ENCODE results near the gene PITPNB. TPM values are rescaled to one million over a fixed set of nuclear protein-coding genes. Genes with fewer than 3 reads are reported as not detected.

PITPNB gene
- polyA plus RNA-seq, 3 donors = 60.3 to 72.2 (median 63.5) TPM

- no peak for DNase-seq (ENCODE audit: extremely low read depth in 1 of 11, low read depth in 9 of 11, low spot score in 4 of 11)
Measured at GRCh38 chr22:27933186-27933983, 14.3 kb upstream of the PITPNB start.

DNA sequence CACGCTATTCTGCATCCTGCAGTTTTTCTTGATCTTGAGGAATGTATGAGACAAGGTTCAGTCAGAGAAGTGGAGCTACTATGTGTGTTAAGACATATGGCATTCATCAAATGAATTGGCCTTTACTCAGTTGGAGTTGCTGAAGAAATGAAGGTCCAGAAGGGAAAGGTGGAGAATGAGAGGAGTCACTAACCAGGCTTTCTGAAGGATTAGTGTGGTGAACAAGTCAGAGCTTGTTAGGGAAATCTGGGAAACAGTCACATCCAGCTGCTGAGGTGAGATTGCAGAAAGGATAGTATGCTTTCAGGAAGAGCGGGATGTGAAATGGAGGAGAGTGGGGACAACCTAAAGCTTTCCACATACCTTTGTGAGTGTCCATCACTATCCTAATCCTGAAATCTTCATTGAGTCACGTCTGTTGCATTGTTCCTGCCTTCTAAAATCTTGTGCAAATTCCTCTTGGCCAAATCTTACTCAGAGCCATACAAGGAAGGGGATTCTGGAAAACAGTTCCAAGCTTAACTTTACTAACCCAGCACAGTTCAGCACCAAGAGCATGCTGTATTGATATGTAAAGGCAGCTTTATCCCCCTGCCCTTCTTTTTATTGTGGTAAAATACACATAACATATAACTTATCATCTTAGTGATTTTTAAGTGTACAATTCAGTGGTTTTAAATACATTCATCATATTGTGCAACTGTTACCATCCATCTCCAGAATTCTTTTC is 11.4 kb upstream of the PITPNB start:
- DNase-seq (ENCODE audit: extremely low read depth in 1 of 11, low read depth in 9 of 11, low spot score in 4 of 11) = no peak

GRCh38 chr22:27927608-27928007 is 8.6 kb upstream of the PITPNB start:
- no peak for DNase-seq (ENCODE audit: extremely low read depth in 1 of 11, low read depth in 9 of 11, low spot score in 4 of 11)

- no peak for DNase-seq (ENCODE audit: extremely low read depth in 1 of 11, low read depth in 9 of 11, low spot score in 4 of 11)
Measured at GRCh38 chr22:27925331-27925730, 6.3 kb upstream of the PITPNB start.

GRCh38 chr22:27919942-27920755 is 1.1 kb upstream of the PITPNB start:
- DNase-seq (ENCODE audit: extremely low read depth in 1 of 11, low read depth in 9 of 11, low spot score in 4 of 11) = peak in 8 of 11 donors; percentile 21 to 54 (median 36)

GRCh38 chr22:27918341-27919221 is 475 bp downstream of the PITPNB start:
- peak in 9 of 11 donors; percentile 24 to 52 (median 39) for DNase-seq (ENCODE audit: extremely low read depth in 1 of 11, low read depth in 9 of 11, low spot score in 4 of 11)

- no peak for DNase-seq (ENCODE audit: extremely low read depth in 1 of 11, low read depth in 9 of 11, low spot score in 4 of 11)
Measured at GRCh38 chr22:27915986-27916385, 3.1 kb downstream of the PITPNB start.

DNA sequence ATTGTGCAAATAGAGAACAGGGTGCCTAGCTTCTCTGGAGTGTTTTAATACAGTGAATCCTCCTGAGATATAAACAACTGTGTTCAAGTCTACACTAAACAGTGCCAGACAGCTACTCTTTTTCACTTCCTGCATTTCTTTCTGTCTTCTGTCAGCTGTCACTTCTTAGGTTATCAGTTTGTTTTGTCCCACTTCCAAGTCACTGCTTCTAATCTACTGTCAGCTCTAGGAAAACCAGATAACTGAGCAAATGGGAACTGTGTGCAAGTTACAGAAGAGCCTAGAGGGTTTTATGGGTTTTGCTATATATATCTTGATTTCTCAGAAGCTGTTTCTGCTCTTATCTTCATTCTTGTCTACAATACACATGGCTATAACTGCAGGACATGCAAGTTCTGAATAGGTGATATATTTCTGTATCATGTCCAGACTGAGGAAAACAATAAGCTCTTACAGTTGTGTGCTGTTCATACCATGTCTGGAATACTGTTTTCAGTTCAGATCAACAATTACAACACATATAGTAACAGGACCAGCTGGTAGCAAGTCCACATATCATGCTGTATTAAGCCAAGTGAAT is 5.8 kb downstream of the PITPNB start:
- DNase-seq (ENCODE audit: extremely low read depth in 1 of 11, low read depth in 9 of 11, low spot score in 4 of 11) = no peak

DNA sequence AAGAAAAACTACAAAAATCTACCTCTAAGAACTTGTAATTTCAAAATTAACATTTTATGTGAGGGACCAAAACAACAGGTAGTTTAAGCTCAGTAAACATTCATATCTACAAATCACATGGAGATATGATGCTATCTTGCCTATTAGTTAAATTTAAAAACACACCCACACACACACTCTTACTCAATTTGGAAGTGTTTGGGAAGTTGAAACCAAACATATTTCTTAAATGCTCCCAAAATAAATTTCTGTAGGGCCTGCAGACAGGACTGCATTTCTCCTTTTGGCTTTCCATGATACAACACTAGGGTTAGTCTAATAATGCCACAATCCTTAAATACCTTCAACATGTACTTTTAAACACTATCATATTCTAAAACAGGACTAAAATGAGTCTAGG is 7.0 kb downstream of the PITPNB start:
- DNase-seq (ENCODE audit: extremely low read depth in 1 of 11, low read depth in 9 of 11, low spot score in 4 of 11) = no peak

DNA sequence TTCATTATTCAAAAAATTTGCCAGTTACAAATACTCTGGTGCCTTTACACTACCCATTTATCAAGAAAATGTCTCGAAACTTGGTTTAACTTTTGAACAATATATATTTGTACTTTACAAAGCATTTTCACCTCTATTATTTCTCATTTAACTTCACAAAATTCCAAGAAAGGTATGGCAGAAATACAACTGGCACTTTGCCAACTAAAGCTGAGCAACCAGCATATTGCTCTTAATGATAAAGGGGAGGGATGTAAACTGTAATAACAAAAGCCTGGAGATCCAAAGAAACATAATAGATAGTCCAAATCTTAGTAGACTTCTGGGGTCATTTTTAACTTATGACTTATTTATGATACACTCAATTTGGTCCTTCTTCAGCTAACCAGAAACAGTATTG is 7.7 kb downstream of the PITPNB start:
- no peak for DNase-seq (ENCODE audit: extremely low read depth in 1 of 11, low read depth in 9 of 11, low spot score in 4 of 11)

DNA sequence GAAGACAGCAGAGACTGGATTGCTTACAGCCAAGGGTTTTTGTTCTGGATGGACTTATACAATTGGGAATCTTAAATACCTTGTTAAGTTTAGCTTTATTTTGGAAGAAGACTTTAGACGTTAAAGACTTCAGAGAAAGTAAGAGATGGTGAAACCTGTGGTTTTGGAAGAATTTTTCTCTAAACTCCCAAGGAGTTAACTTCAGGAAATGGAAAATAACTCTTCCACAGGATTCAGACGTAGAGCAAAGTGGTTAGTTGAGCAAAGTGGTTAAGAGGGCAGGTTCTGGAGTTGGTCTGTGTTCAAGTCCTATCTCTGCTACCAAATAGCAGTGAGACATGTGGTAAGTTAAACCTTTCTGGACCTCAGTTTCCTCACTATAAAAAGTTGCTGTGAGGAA is 12.8 kb downstream of the PITPNB start:
- DNase-seq (ENCODE audit: extremely low read depth in 1 of 11, low read depth in 9 of 11, low spot score in 4 of 11) = no peak

DNA sequence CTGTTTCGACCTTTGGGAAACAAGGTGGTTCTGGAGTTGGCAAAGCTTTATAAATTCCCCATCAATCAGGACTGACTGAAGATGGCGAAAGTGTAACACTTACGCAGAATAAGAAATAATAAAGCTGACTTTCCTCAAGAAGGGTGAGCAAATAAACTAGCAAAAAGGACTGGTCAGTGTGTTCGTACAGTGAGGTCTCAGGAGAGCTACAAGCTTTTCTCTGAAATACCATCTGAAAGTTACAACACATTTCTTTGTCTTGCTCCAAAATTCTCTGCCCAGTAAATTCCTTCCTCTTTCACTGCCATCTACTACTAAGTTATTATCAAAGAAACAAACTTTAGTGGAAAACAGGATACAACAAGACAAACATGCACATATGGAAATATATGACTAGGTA is 13.4 kb downstream of the PITPNB start:
- DNase-seq (ENCODE audit: extremely low read depth in 1 of 11, low read depth in 9 of 11, low spot score in 4 of 11) = no peak

DNA sequence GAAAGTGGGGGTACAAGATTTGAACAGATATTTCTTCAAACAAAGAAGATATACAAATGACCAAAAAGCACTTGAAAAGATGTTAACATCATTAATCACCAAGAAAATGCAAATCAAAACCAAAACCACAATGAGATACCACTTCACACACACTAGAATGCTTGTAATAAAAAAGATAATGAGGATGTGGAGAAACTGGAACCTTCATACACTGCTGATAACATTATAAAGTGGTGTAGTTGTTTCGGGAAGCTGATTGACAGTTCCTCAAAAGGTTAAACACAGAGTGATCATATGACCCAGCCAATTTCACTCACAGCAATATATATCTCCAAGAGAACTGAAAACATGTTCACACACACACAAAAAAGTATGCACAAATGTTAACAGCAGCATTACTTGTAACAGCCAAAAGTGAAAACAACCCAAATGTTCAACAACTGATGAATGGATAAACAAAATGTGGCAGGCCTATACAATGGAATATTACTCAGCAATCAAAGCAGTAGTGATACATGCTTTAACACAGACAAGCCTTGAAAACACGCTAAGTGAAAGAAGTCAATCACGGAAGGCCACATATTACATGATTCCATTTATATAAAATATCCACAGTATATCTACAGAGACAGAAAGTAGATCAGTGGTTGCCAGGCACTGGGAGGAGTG is 15.1 kb downstream of the PITPNB start:
- DNase-seq (ENCODE audit: extremely low read depth in 1 of 11, low read depth in 9 of 11, low spot score in 4 of 11) = no peak

GRCh38 chr22:27900153-27900552 is 18.9 kb downstream of the PITPNB start:
- DNase-seq (ENCODE audit: extremely low read depth in 1 of 11, low read depth in 9 of 11, low spot score in 4 of 11) = no peak

DNA sequence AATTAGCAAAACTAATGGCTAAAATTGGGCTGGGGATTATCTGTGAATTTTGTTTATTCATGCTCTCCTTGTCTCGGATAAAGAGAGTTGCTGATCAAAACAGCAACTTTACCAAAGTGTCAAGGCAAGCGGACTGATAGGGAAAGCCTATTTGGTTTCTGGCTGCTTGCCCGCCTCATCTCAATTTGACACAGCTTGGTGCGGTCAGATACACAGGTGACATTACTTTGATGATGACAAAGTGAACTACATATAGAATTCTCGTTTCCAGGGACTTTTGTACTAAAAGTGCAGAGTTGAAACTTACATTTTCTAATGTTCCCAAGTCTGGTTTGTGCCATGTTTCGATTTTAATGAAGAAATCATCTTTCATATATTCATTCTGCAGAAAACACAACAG is 22.8 kb downstream of the PITPNB start:
- no peak for DNase-seq (ENCODE audit: extremely low read depth in 1 of 11, low read depth in 9 of 11, low spot score in 4 of 11)

DNA sequence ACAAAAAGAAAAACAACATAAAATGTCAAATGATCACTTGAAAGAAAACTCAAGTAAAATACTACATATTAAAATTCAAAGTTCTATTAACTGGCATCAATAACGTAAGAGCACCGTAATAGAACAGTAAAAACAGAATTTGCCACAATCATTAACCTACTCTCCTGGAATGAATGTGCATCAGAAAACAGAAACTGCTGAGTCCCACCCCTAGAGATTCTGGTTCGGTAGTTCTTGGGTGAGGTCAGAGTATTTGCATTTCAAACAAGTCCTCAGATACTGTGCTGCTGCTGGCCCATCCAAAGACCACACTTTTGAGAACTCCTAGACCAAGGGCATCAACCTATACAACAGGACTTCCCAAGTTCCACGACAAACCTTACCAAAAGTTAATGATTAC is 23.5 kb downstream of the PITPNB start:
- no peak for DNase-seq (ENCODE audit: extremely low read depth in 1 of 11, low read depth in 9 of 11, low spot score in 4 of 11)

DNA sequence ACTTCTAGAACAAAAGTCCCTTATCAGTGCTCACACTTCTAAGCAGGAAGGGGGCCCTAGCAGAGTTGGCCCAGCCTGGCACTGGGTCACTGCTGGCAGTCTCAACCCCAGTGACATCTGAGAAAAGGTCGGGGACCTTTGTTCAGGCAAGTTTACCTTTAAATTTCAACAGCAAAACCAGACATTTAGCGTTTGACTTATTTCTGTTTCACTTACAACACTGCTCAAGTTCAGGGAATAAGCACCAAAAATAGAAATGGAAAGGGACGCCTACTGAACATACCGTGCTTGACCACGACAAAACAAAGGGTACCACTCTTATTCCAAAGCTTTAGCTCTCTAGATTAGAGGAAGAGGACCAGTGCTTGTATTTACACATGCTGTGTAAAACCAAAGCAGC is 26.2 kb downstream of the PITPNB start:
- no peak for DNase-seq (ENCODE audit: extremely low read depth in 1 of 11, low read depth in 9 of 11, low spot score in 4 of 11)

- no peak for DNase-seq (ENCODE audit: extremely low read depth in 1 of 11, low read depth in 9 of 11, low spot score in 4 of 11)
Measured at GRCh38 chr22:27892064-27892463, 27.0 kb downstream of the PITPNB start.

Data from renal cortex interstitium (tissue), 11 donors.